ENCODE measurements around the gene UBE2G2. TPM values are rescaled to one million over a fixed set of nuclear protein-coding genes. Genes with fewer than 3 reads are reported as not detected.

UBE2G2 gene
- total and polyA plus RNA-seq, 10 donors = 39.4 to 125 (median 84.5) TPM

DNA sequence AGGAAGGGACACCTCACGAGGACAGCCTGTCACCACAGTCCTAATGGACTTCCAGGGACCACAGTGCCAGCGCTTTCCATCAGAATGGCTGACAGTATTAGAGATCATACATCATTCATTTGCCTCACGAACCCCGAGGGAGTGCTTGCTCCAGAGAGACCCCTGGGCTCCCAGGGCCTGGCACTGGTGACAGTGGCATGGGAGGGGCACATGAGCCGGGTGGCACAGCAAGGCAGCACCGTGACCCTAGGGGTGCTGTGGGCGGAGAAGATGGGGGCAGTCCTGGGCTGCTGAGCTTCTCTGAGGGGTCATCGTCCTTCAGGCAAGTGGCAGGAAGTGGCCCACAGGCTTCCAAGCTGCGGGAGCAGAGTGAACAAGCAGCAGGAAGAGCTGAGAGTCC, 73.9 kb downstream of the UBE2G2 start:
- H3K36me3 ChIP-seq = no peaks in the 10 kb centered on the region
- peak; percentile 55 for DNase-seq
- no peak overlapping the region for H3K27ac ChIP-seq
- peaks cover 3 to 75% (median 46%) of the 10 kb centered on the region in 7 donors for H3K27me3 ChIP-seq (replicated peaks in 1 of 7)
- WGBS, 5 donors = 60 to 66% (median 62%) methylated on average over 6 to 9 of the region's 9 CpGs
- H3K9me3 ChIP-seq = no peaks in the 10 kb centered on the region
- TF ChIP-seq CTCF (IDR thresholded peaks at IDR 0.05 in 8 of 11, conservative IDR thresholded peaks at IDR 0.05 in 3 of 11) (no peak), POLR2AphosphoS5 (IDR thresholded peaks at IDR 0.05) (no peak), POLR2A (IDR thresholded peaks at IDR 0.05) (no peak)
- H3K4me3 ChIP-seq = no peak overlapping the region
- intact Hi-C loops (cut with DNase I; ENCODE audit: low total_unique reads) = no loop called here
- peaks cover 5 to 15% (median 9%) of the 10 kb centered on the region in 6 donors for H3K4me1 ChIP-seq

DNA sequence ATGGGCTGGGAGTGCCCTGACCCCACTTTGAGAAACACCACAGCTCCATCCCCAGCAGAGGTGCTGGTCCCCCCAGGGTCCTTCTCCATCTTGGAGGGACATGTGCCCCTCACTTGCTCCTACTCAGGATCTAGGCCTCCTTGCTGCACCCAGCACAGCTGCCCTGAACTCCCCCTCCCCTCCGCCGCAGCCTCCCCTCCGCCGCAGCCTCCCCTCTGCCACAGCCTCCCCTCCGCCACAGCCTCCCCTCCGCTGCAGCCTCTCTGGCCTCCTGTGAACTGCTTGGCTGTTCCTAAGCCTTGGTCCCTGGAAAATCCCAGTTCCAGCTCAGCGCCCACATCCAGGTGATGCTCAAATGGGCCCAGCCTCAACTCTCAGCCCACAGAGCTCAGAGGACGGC, 74.3 kb downstream of the UBE2G2 start:
- TF ChIP-seq CTCF (IDR thresholded peaks at IDR 0.05 in 8 of 11, conservative IDR thresholded peaks at IDR 0.05 in 3 of 11) (no peak), POLR2AphosphoS5 (IDR thresholded peaks at IDR 0.05) (no peak)
- H3K9me3 ChIP-seq = no peaks in the 10 kb centered on the region
- no peaks in the 10 kb centered on the region for H3K36me3 ChIP-seq
- H3K4me3 ChIP-seq = no peak overlapping the region
- H3K27ac ChIP-seq = no peak overlapping the region
- 91 to 97% (median 95%) methylated on average over 8 of the region's 8 CpGs for WGBS, 5 donors
- intact Hi-C loops (cut with DNase I; ENCODE audit: low total_unique reads) = no loop called here
- peaks cover 3 to 78% (median 48%) of the 10 kb centered on the region in 7 donors for H3K27me3 ChIP-seq (replicated peaks in 1 of 7)
- DNase-seq = no peak
- H3K4me1 ChIP-seq = peaks cover 5 to 18% (median 9%) of the 10 kb centered on the region in 6 donors

DNA sequence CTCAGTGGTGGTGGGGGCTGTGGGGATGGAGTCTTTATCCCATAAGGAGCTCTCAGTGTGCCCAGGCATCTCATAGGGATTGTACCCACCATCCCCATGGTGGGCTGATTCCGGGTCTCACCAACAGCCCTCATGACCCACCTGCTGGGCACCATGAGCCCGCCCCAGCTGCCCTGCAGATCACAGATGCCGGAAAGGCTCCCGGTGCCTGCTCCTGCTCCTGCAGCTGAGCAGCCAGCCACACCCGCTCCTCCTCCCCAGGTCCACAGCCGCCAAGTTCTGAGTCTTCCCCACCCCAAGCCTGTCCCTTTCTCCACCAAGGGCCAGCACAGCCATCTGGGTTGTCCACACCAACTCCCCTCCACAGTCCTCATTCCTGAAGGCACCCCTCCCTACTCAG, 74.8 kb downstream of the UBE2G2 start:
- Histone ChIP-seq H3K27me3 (replicated peaks in 1 of 7) (peaks cover 3 to 81% (median 50%) of the 10 kb centered on the region in 7 donors), H3K27ac (no peak overlapping the region), H3K4me1 (peaks cover 5 to 18% (median 9%) of the 10 kb centered on the region in 6 donors), H3K4me3 (no peak overlapping the region), H3K36me3 (no peaks in the 10 kb centered on the region), H3K9me3 (no peaks in the 10 kb centered on the region)
- 67 to 90% (median 84%) methylated on average over 5 to 6 of the region's 6 CpGs for WGBS, 5 donors
- DNase-seq = peak; percentile 51
- TF ChIP-seq CTCF (IDR thresholded peaks at IDR 0.05 in 8 of 11, conservative IDR thresholded peaks at IDR 0.05 in 3 of 11) = no peak
- no peak for TF ChIP-seq POLR2AphosphoS5 (IDR thresholded peaks at IDR 0.05)
- no peak for TF ChIP-seq POLR2A (IDR thresholded peaks at IDR 0.05)
- intact Hi-C loops (cut with DNase I; ENCODE audit: low total_unique reads) = no loop called here

GRCh38 chr21:44724926-44725325, 76.7 kb downstream of the UBE2G2 start:
- no peak for DNase-seq
- no peak overlapping the region for H3K4me3 ChIP-seq
- peaks cover 3 to 90% (median 51%) of the 10 kb centered on the region in 7 donors for H3K27me3 ChIP-seq (replicated peaks in 1 of 7)
- TF ChIP-seq CTCF (IDR thresholded peaks at IDR 0.05 in 8 of 11, conservative IDR thresholded peaks at IDR 0.05 in 3 of 11) = no peak
- TF ChIP-seq POLR2A (IDR thresholded peaks at IDR 0.05) = no peak
- no peak for TF ChIP-seq POLR2AphosphoS5 (IDR thresholded peaks at IDR 0.05)
- H3K27ac ChIP-seq = no peak overlapping the region
- no peaks in the 10 kb centered on the region for H3K9me3 ChIP-seq
- 88 to 95% (median 91%) methylated on average over 14 of the region's 14 CpGs for WGBS, 5 donors
- H3K4me1 ChIP-seq = peaks cover 5 to 18% (median 9%) of the 10 kb centered on the region in 6 donors
- intact Hi-C loops (cut with DNase I; ENCODE audit: low total_unique reads) = no loop called here
- H3K36me3 ChIP-seq = no peaks in the 10 kb centered on the region

All from spleen (tissue), 11 donors.